Stimulated activated CD4-positive, alpha-beta T cell treated with anti-CD3 and anti-CD28 coated beads, Interleukin-4, amount 100 ng/mL, for 1 hour (primary cell): ENCODE data around the gene ADAMTS14.
"Not testable (repeated sequence)": the region's sequence is repeated elsewhere in the genome, so short reads cannot be mapped to it uniquely, and the experiment has no call there.

Source experiments
- DNase-seq: peaks from one replicate; pipeline ENCODE4 v3.0.0-alpha.2; 2020

Gene ADAMTS14, protein sequence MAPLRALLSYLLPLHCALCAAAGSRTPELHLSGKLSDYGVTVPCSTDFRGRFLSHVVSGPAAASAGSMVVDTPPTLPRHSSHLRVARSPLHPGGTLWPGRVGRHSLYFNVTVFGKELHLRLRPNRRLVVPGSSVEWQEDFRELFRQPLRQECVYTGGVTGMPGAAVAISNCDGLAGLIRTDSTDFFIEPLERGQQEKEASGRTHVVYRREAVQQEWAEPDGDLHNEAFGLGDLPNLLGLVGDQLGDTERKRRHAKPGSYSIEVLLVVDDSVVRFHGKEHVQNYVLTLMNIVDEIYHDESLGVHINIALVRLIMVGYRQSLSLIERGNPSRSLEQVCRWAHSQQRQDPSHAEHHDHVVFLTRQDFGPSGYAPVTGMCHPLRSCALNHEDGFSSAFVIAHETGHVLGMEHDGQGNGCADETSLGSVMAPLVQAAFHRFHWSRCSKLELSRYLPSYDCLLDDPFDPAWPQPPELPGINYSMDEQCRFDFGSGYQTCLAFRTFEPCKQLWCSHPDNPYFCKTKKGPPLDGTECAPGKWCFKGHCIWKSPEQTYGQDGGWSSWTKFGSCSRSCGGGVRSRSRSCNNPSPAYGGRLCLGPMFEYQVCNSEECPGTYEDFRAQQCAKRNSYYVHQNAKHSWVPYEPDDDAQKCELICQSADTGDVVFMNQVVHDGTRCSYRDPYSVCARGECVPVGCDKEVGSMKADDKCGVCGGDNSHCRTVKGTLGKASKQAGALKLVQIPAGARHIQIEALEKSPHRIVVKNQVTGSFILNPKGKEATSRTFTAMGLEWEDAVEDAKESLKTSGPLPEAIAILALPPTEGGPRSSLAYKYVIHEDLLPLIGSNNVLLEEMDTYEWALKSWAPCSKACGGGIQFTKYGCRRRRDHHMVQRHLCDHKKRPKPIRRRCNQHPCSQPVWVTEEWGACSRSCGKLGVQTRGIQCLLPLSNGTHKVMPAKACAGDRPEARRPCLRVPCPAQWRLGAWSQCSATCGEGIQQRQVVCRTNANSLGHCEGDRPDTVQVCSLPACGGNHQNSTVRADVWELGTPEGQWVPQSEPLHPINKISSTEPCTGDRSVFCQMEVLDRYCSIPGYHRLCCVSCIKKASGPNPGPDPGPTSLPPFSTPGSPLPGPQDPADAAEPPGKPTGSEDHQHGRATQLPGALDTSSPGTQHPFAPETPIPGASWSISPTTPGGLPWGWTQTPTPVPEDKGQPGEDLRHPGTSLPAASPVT

DNA sequence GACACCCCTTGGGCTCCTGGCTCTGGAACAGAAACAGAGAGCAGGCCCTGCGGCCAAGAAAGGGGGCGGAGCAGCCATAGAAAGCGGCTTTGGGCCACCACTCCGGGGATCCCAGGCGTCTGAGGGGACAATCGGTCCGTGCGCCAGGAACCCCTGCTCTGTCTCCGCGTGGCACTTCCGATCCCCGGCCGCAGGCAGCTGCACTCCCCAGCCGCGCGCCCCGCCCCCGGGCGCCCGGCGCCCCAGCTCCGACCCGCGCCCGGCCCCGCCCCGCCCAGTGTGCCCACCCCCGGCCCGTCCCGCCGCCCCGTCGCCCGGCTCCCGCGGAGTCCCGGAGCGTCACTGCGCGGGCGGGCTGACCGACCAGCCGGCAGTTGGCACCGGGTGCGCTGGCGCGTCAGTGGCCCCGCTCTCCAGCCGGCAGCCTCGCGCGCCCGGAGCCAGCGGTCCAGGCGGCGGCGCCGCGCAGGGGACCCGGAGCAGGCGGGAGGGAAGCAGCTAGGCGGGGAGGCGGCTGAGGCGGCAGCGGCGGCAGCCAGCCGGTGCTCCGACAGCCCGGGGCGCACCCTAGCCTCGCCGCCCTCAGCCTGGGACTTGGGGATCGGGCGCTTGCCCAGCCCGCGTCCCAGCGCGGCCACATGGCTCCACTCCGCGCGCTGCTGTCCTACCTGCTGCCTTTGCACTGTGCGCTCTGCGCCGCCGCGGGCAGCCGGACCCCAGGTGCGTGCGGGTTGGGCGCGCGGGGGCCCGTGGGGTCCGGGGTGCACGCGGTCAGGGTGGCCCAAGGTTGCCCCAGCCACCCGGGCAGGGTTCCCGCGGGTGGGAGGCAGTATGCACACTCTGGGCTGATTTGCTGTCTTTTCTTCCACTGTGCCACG lies at the start of gene ADAMTS14:
TSS of gene ADAMTS14 (plus strand) at position 342 of the 878 bp plus-strand sequence. CDS start at position 639, 297 bp downstream.
- DNase-seq: no peak

DNA sequence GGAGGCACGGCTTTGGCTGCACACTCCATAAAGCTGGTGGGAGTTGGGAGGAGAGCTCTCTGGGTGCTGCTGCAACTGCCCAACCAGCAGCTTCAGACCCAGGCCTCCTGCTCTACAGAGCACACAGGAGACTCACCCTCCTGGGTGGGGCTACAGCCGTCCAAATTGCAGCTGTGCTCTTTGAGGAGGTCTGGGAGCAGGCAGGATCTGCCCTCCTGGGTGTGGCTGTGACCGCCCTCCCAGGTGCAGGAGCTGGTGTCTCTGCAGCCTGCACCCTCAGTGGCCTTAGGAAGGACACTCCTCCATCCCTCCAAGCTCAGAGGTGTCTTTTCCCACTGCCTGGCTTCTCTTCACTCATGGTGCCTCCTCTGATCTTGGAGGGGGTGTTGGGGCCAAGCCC lies 49.8 kb upstream of the ADAMTS14 start:
- DNase-seq: no peak

DNA sequence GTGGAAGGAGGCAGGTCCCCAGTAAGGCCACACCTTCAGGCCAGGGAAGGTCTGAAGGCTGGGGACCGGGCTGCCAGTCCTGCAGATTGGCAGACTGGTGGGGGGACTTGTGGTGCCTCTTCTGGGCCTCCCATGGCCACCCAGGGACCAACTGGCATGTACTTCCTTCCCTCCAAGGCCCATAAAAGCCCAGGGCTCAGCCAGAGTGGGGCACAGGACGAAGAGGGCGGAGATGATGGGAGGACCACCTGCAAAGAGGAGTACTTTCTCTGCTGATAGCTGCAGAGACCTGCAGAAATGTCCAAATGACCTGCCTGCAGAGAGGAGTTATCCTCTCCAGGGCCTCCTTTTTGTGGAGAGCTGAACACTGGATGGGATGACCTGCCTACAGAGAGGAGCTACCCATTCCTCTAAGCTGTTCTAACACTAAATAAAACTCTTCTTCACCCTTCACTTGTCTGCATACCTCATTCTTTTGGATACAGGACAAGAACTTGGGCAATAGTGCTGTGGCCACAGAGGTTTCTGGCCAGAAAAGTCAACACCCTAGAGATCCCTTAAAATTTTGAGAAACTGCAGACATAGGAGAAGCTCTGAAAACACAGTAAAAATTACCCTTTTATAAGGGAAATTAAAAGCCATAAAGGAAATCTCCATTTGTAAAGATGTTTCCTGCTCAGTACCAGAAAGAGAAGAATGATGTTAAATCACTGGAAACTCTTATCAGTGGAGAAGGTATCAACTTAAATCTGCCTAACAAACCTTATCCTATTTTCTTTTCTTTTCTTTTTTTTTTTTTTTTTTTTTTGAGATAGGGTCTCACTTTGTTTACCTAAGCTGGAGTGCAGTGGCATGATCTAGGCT lies 49.1 kb upstream of the ADAMTS14 start:
- no peak for DNase-seq

DNA sequence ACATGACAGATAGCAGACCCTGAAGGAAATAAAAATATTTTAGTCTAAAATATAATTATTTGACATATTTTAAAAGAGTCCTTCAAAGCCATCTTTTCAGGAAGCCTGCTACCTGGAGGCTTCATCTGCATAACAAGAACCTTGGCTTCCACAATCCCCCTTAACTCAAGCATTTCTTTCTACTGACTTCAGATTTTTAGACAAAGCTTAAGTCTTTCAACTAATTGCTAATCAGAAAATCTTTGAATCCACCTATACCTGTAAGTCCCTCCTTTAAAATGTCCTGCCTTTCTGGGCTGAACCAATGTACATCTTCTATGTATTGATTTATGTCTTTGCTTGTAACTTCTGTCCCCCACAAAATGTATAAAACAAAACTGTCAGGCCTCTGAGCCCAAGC lies 46.2 kb upstream of the ADAMTS14 start:
- DNase-seq: no peak

DNA sequence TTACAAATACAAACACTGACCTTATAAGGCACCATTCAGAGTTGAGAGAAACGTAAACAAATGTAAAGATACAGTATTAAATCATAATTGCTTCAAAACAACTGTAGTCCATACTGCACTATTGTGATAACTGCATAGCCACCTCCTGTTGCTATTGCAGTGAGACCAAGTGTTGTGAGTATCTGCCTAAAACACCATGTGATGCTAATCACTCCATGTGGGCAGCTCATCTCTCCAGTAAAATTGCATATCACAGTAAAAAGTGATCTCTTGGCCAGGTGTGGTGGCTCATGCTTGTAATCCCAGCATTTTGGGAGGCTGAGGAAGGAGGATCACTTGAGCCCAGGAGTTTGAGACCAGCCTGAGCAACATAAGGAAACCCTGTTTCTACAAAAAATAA lies 43.0 kb upstream of the ADAMTS14 start:
- no peak for DNase-seq

DNA sequence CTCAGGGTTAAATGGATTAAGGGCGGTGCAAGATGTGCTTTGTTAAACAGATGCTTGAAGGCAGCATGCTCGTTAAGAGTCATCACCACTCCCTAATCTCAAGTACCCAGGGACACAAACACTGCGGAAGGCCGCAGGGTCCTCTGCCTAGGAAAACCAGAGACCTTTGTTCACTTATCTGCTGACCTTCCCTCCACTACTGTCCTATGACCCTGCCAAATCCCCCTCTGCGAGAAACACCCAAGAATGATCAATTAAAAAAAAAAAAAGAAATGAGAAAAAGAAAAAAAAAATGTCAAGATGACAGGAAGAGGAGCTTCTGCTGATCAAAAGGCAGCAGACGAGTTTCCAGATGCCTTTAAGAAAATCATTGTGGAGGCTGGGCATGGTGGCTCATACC lies 40.6 kb upstream of the ADAMTS14 start:
- not testable (repeated sequence) for DNase-seq

DNA sequence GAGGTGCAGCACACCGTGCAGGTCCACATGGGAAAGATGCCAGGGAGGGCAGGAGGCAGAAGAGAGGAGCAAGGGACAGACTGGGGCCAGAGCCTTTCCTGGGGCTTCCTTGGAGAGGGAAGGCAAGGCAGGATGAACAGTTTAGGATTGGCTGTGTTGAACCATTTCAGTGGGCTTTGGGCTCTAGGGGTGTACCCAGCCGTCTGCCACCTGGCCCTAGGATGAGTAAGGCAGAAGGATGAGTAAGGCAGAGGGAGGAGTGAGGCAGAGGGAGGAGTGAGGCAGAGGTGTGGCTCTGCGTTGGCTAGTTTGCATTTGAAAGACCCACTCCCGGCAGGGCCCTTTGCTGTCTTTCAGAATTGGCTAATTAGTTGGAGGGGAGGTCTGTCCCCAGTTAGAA lies 38.3 kb upstream of the ADAMTS14 start:
- DNase-seq: no peak

DNA sequence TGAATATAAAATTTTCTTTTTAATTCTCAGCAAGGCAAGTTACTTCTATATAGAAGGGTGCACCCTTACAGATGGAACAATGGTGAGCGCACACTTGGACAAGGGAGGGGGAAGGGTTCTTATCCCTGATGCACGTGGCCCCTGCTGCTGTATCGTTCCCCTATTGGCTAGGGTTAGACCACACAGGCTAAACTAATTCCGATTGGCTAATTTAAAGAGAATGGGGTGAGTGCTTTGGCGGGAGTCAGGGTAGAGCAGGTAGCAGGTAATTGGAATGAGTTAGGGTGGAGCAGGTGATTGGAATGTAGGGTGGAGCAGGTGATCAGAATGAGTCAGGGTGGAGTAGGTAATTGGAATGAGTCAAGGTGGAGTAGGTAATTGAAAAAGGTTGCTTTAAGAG lies 37.8 kb upstream of the ADAMTS14 start:
- DNase-seq: not testable (repeated sequence)

DNA sequence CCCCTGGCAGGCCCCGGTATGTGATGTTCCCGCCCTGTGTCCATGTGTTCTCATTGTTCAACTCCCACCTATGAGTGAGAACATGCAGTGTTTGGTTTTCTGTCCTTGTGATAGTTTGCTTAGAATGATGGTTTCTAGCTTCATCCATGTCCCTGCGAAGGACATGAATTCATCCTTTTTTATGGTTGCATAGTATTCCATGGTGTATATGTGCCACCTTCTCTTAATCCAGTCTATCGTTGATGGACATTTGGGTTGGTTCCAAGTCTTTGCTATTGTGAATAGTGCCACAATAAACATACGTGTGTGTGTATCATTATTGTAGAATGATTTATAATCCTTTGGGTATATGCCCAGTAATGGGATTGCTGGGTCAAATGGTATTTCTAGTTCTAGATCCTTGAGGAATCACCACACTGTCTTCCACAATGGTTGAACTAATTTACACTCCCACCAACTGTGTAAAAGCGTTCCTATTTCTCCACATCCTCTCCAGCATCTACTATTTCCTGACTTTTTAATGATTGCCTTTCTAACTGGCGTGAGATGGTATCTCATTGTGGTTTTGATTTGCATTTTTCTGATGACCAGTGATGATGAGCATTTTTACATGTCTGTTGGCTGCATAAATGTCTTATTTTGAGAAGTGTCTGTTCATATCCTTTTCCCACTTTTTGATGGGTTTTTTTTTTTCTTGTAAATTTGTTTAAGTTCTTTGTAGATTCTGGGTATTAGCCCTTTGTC lies 32.5 kb upstream of the ADAMTS14 start:
- DNase-seq: not testable (repeated sequence)

DNA sequence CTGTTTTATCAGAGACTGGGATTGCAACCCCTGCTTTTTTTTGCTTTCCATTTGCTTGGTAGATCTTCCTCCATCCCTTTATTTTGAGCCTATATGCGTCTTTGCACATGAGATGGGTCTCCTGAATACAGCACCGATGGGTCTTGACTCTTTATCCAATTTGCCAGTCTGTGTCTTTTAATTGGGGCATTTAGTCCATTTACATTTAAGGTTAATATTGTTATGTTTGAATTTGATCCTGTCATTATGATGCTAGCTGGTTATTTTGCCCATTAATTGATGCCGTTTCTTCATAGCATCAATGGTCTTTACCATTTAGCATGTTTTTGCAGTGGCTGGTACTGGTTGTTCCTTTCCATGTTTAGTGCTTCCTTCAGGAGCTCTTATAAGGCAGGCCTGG lies 29.0 kb upstream of the ADAMTS14 start:
- DNase-seq: not testable (repeated sequence)

DNA sequence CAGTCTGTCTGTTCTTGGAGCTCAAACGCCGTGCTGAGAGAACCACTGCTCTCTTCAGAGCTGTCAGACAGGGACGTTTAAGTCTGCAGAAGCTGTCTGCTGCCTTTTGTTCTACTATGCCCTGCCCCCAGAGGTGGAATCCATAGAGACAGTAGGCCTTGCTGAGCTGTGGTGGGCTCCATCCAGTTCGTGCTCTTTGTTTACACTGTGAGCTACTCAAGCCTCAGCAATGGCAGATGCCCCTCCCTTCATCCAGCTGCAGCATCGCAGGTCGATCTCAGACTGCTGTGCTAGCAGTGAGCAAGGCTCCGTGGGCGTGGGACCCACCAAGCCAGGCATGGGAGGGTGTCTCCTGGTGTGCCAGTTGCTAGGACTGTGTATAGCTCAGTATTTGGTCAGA lies 27.3 kb upstream of the ADAMTS14 start:
- not testable (repeated sequence) for DNase-seq

DNA sequence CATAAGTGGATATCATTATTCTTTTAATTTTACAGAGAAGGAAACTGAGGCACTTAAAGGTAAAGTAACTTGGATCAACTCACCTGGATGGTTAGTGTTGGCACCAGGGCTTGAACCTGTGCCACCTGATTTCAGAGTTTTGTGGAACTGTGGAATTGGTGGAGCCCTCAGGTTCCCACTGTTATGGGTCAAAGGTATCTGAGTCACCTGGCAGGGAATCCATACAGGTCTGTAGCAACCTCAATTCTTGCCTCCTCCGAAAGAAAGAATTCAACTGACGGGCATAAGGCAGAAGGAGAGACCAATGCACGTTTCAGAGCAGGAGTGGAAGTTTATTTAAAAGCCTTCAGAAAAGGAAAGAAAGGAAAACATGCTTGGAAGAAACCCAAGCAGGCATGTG lies 25.2 kb upstream of the ADAMTS14 start:
- DNase-seq: no peak

DNA sequence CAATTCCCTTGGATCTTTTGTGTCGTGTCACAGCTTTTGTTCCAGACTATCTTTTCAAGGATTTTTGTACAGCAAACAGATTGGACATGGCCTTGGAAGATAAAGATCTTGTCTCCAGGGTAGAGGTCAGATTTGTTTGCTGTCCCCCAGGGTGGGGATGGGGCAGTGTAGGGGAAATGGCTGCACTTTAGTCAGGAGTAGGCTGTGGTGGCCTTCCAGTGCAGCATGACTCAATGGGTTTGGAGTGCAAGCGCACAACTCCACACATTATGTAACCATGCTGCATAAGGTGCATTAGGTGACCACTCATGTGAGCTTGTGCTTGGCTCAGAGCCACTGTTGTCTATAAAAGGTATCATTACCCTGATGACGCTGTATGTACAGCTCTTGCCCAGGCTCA lies 23.9 kb upstream of the ADAMTS14 start:
- no peak for DNase-seq

DNA sequence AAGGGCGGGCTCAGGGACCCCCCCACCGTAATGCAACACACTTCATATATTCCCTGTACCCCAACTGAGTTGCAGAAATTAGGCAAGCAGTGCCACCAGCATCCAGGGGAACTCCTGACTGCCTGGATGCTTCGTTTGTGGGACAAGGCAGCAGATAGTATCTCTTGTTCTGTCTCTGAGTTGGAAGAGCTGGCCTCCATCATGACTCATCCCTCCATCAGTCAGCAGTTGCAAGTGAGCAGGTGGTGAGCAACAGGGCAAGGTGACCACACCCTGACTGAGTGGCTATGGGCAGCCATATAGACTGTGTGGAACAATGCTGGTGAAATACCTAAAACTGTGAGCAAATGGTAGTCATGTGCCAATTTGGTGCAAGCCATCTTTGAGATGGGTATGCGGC lies 22.8 kb upstream of the ADAMTS14 start:
- DNase-seq: no peak

DNA sequence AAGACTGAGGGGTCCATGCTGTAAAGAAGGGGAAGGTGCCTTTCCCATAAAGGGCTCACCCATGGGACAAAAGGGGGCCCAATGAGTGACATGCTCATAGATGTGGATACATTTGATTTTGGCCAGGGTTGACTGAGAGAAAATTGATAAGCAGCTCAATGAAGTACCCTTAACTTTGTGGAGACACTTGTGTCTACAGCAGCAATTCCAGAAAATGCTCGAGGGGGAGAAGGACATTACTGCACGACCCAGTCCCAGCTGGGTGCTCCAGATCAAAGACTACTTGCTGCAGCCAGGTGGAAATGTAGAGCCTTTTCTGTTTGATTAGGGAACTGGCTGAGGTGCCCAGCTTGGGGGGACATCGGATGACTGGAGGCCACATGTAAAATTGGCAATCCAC lies 22.2 kb upstream of the ADAMTS14 start:
- DNase-seq: no peak

DNA sequence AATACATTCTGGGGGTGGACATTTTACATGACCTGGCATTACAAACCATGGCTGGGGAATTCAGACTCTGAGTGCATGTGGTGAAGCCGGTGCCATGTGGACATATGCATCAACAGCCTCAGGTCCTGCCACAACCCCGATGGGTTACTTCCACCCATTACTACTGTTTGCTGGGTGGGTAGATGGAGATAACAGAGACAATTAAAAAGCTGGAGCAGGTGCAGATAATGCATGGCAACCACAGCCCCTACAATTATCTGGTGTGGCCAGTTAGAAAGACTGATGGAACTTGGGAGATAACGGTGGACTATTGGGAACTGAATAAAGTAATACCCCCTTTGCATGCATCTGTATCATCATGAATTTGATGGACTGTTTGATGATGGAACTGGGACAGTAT lies 21.6 kb upstream of the ADAMTS14 start:
- no peak for DNase-seq

DNA sequence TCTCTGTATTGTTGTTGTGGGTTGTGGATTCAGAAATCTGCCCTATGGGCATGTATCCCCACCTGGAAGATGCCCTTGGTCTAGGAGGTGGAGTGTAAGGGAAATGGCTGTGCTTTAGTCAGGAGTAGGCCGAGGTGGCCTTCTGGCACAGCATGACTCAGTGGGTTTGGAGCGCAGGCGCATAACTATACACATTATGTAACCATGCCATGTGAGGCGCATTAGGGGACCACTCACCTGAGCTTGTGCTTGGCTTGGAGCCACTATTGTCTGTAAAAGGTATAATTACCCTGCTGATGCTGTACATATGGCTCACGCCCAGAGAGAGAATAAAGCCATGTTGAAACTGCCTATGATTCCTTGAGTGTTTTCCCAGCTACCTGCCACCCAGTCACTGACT lies 20.6 kb upstream of the ADAMTS14 start:
- DNase-seq: no peak

DNA sequence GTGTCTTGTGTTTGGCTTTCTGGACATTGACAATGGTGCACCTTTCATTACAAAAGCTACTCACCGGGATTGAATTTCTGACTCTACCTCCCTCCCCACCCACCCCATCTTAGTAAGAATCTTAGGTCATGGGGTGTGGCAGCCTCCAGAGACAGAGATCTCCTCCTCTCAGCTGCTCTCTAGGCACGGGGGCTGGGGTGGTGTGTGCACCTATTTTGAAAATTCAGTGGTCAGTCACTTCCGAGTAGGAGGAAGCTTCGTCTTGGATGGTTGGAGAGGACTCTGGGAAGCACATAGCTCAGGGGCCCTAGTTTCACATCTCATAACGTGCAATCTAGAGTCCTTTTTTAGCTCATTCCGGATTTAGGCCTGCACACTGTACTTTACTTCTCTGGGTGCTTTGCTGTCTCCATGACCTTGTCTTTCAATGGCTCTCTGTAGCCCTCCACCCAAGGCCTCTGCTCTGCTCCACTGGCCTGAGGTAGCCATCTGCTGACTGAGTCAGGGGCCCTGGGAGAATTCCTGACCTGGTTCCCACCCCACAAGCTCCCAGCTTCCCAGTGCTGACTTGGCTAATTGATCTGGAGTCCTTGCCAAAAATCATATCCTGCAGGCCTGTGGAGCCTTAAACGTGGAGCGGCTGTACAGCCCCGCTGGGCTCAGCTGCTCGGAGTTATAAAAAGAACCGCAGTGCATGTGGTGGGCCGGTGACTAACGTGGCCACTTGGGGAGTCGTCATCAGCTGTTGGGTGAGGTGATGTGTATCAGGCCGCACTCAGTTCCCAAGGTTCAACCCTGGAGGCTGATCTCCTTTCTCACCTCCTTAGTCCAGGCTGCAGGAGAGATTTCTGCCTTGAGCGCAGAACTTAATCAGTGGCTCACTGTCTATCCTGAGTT lies 19.3 kb upstream of the ADAMTS14 start:
- DNase-seq: no peak

DNA sequence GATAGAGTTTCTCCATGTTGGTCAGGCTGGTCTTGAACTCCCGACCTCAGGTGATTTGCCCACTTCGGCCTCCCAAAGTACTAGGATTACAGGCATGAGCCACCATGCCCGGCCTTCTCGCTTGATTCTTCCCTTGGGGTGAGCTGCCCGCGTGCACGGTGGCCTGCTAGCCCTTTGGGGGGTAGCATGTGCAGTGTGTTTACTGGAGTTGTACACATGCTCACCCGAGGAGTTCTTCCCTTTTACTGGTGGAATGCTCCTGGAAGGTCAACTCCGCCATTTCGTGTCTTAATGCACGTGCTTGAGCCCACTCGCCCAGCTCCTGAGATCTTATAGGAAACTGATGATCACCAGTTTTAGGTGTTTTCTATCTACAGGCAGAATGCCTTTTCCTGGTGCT lies 17.0 kb upstream of the ADAMTS14 start:
- DNase-seq: no peak
